DND-41 (cell line): ENCODE measurements around the gene P2RX1.
"Not testable (repeated sequence)": the region's sequence is repeated elsewhere in the genome, so short reads cannot be mapped to it uniquely, and the experiment has no call there.

Experiments
- ATAC-seq: fragments of 200-7000 bp; cut with Tn5 transposase; 3 replicates; pipeline ENCODE4 v1.9.1; 2021; ENCODE audit warnings: low read depth; ENCODE audit not compliant: insufficient read depth
- DNase-seq: peaks from one replicate; pipeline ENCODE4 v3.0.0-alpha.2; 2020
- H2AFZ ChIP-seq: 2 replicates; pipeline ENCODE4 v1.6.0; 2012; ENCODE audit warnings: low read depth, low read length
- H3K27ac ChIP-seq: 2 replicates; pipeline ENCODE4 v1.5.1; 2012; ENCODE audit warnings: low read length, inconsistent platforms
- H3K27me3 ChIP-seq: fragments of 200-600 bp; sonication (generic); 2 replicates; pipeline ENCODE4 v1.6.0; 2012; ENCODE audit warnings: low read length, mild to moderate bottlenecking, inconsistent platforms; ENCODE audit not compliant: insufficient read depth, poor library complexity
- H3K36me3 ChIP-seq: 2 replicates; pipeline ENCODE4 v1.5.1; 2012; ENCODE audit warnings: low read length, inconsistent platforms; ENCODE audit not compliant: insufficient read depth
- H3K4me1 ChIP-seq: 2 replicates; pipeline ENCODE4 v1.5.1; 2012; ENCODE audit warnings: mild to moderate bottlenecking, low read length; ENCODE audit not compliant: insufficient read depth
- H3K4me2 ChIP-seq: 2 replicates; pipeline ENCODE4 v1.6.0; 2012; ENCODE audit warnings: mild to moderate bottlenecking, moderate library complexity, low read length, inconsistent platforms; ENCODE audit not compliant: insufficient read depth
- H3K4me3 ChIP-seq, 2 experiments: fragments of 200-600 bp in 1 of 2; shearing (Covaris generic) in 1 of 2; 2 replicates each; pipeline ENCODE4 v1.5.1; 2012 to 2016; ENCODE audit warnings: inconsistent platforms in 2 of 2, low read length in 2 of 2, mild to moderate bottlenecking in 2 of 2, low read depth in 1 of 2, moderate library complexity in 1 of 2
- H3K79me2 ChIP-seq: 2 replicates; pipeline ENCODE4 v1.6.0; 2012; ENCODE audit warnings: low read length, inconsistent platforms; ENCODE audit not compliant: insufficient read depth
- H3K9ac ChIP-seq: 2 replicates; pipeline ENCODE4 v1.6.0; 2012; ENCODE audit warnings: low read depth, mild to moderate bottlenecking, inconsistent platforms, low read length, moderate library complexity
- H3K9me3 ChIP-seq: 2 replicates; pipeline ENCODE4 v1.5.1; 2012; ENCODE audit warnings: low read length, moderate library complexity, mild to moderate bottlenecking, inconsistent platforms; ENCODE audit not compliant: insufficient read depth, severe bottlenecking
- H4K20me1 ChIP-seq: 2 replicates; pipeline ENCODE4 v1.6.0; 2012; ENCODE audit warnings: low read length; ENCODE audit not compliant: insufficient read depth
- CTCF ChIP-seq: IDR thresholded peaks from 2 replicates; pipeline ENCODE4 v1.5.1; 2012; ENCODE audit warnings: borderline replicate concordance, low read length, moderate library complexity, mild to moderate bottlenecking; ENCODE audit not compliant: poor library complexity, severe bottlenecking; ENCODE audit errors: extremely low read depth
- EZH2 ChIP-seq: IDR thresholded peaks from 3 replicates; pipeline ENCODE4 v1.6.1; 2012; ENCODE audit warnings: borderline replicate concordance, low read depth, mild to moderate bottlenecking, moderate library complexity, low read length, inconsistent platforms; ENCODE audit not compliant: severe bottlenecking

The P2RX1 gene

GRCh38 chr17:3951003-3951402 lies 34.7 kb upstream of the P2RX1 start:
- Histone ChIP-seq H3K79me2 (peaks cover 62% of the 10 kb centered on the region), H3K4me2 (no peak overlapping the region), H2AFZ (no peak overlapping the region), H4K20me1 (peaks cover 67% of the 10 kb centered on the region), H3K27ac (no peak overlapping the region), H3K9ac (no peak overlapping the region), H3K36me3 (peaks cover 90% of the 10 kb centered on the region), H3K9me3 (no peaks in the 10 kb centered on the region), H3K4me3 (no peak overlapping the region), H3K27me3 (no peaks in the 10 kb centered on the region), H3K4me1 (no peaks in the 10 kb centered on the region)
- TF ChIP-seq CTCF: no peak
- TF ChIP-seq EZH2: no peak
- DNase-seq (no peak), ATAC-seq (no peak)

GRCh38 chr17:3950584-3950983 lies 34.3 kb upstream of the P2RX1 start:
- Histone ChIP-seq H3K4me3 (no peak overlapping the region), H4K20me1 (peaks cover 66% of the 10 kb centered on the region), H3K27me3 (no peaks in the 10 kb centered on the region), H3K79me2 (peaks cover 62% of the 10 kb centered on the region), H3K9me3 (no peaks in the 10 kb centered on the region), H3K27ac (no peak overlapping the region), H3K4me2 (no peak overlapping the region), H3K9ac (no peak overlapping the region), H2AFZ (no peak overlapping the region), H3K36me3 (peaks cover 93% of the 10 kb centered on the region), H3K4me1 (no peaks in the 10 kb centered on the region)
- TF ChIP-seq EZH2: no peak
- no peak for TF ChIP-seq CTCF
- ATAC-seq (no peak), DNase-seq (no peak)

GRCh38 chr17:3949418-3949817 lies 33.2 kb upstream of the P2RX1 start:
- H3K4me1 ChIP-seq: no peaks in the 10 kb centered on the region
- H3K9ac ChIP-seq: no peak overlapping the region
- H4K20me1 ChIP-seq: peaks cover 66% of the 10 kb centered on the region
- H3K27ac ChIP-seq: no peak overlapping the region
- H3K79me2 ChIP-seq: peaks cover 54% of the 10 kb centered on the region
- no peaks in the 10 kb centered on the region for H3K9me3 ChIP-seq
- ATAC-seq (no peak), DNase-seq (no peak)
- no peak overlapping the region for H2AFZ ChIP-seq
- H3K27me3 ChIP-seq: no peaks in the 10 kb centered on the region
- H3K4me2 ChIP-seq: no peak overlapping the region
- TF ChIP-seq CTCF (no peak), EZH2 (no peak)
- no peak overlapping the region for H3K4me3 ChIP-seq
- H3K36me3 ChIP-seq: peaks cover 94% of the 10 kb centered on the region

- H3K27me3 ChIP-seq, H3K9me3 ChIP-seq, H3K27ac ChIP-seq, H3K9ac ChIP-seq, DNase-seq, H3K4me2 ChIP-seq, H2AFZ ChIP-seq, ATAC-seq, H3K4me1 ChIP-seq, H3K4me3 ChIP-seq: not testable (repeated sequence)
- Histone ChIP-seq H3K79me2 (peaks cover 51% of the 10 kb centered on the region), H4K20me1 (peaks cover 66% of the 10 kb centered on the region), H3K36me3 (peaks cover 95% of the 10 kb centered on the region)
Observed at GRCh38 chr17:3948551-3948950, 32.3 kb upstream of the P2RX1 start.
